Renal cortex interstitium (tissue), 11 donors: Measurements from ENCODE around the gene ATP10A. TPM values are rescaled to one million over a fixed set of nuclear protein-coding genes. Genes with fewer than 3 reads are reported as not detected.

Source experiments
- DNase-seq, 11 donors: peaks; one replicate each; pipeline ENCODE4 v3.0.0-alpha.2; 2013; ENCODE audit warnings: low read depth in 9 of 11, low spot score in 4 of 11; ENCODE audit errors: extremely low read depth in 1 of 11
- polyA plus RNA-seq, 3 donors: library from polyadenylated mRNA; unstranded; fragments of 120-200 nt; gene quantifications; one replicate each; pipeline ENCODE4 v1.2.1, GENCODE V29; 2013; ENCODE audit not compliant: insufficient read length in 3 of 3

ATP10A gene
- polyA plus RNA-seq, 3 donors, result 2.1 to 5.3 (median 2.9) TPM

DNA sequence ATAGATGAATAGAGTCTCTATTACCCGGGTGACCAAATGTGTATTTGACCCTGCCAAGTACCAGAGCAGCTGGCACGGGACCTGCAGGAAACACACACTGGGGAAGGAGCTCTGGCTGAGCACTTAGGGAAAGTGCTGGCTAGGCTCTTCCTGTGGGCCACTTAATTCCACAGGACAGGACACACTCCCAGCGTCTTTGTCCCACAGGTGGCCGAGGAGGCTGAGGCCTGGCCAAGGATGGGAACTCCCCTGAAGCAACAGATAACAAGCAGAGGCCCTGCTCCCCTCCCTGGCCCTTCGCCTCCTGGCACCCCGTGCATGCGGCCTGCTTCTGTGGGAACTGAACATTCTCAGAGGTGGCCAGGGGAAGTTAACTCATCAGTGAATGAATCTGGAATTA lies 180.8 kb downstream of the ATP10A start:
- DNase-seq, result no peak

DNA sequence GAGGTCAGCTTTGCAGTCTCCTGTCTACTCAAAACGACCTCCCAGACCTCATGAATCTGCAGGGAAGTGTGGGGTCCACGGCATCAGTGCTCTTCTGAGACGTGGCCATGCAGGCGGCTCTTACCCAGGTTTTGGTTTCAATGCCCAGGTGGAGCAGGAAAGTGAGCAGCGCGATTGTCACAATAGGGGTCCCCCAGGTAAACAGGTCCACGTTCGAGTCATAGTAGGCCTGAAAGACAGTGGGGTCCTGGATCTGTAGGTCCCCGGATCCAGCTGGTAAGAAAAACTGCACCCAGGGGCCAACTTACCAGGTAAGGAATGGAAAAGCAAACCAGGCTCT lies 182.5 kb downstream of the ATP10A start:
- no peak for DNase-seq

DNA sequence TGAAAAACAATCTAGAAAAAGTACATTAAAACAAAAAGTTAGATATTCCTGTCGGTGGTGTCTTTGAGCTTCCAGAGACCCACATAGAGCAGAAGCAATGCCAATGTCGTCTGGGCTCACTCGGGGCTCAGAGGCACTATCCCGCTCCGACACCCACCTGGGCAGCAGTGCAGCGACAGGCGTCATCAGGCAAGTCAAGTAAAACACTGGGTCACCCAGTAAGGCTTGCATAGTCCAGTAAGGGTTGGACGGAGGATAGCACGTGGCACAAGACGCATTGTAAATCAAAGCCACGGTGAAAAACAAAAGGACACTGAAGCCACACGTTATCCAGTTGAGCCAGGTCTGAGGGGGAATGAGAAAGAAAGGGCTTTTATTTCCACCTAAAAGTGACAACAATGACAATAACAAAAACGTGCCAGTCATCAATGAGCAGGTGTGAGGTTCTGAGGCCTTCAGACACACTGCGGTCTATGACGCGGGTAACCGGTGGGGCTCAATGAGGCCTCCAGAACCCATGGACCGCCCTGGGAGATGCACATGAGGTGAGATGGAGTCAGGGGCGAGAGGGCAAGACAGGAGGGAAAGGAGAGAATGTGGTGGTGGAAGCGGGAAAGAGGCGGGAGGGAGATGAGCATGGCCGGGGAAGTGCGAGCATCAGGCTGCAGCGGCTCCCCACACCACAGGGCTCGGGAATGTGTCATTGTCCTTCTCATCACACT lies 183.0 kb downstream of the ATP10A start:
- DNase-seq, result no peak

DNA sequence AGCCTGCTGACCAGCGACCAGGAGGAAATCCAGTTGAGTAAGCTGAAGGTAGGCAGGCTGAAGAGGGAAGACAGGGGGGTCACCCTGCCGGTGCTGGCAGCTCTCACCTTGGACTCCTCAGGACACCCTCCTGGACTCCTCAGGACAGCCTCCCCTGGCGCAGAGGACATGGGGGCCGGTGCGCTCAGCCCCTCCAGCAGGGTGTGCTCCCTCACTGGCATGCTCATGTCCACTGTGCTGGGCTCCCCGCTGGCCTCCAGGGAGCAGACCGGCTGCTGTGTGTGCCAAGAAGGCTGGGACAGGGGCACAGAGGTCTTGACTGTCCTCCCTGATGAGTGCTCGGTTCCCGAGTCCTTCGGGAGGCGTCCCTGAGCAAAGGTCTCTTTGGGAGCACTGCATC lies 183.6 kb downstream of the ATP10A start:
- DNase-seq, result no peak

DNA sequence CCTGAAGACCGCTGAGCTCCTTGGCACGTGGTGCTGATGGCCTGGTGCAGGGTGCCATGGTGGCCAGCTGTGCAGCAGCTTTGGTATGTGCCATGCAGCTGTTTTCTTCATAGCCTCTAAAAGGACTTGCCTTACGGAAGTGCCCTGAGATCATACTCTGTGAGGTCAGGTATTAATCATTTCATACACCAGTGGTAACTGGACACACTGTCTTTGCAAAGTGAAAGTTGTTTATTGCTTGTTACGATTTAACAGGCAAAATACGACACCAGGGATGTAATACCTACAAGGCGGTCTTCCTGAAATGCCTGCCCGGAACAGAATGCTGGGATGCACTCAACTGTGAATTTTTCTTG lies 184.6 kb downstream of the ATP10A start:
- no peak for DNase-seq

DNA sequence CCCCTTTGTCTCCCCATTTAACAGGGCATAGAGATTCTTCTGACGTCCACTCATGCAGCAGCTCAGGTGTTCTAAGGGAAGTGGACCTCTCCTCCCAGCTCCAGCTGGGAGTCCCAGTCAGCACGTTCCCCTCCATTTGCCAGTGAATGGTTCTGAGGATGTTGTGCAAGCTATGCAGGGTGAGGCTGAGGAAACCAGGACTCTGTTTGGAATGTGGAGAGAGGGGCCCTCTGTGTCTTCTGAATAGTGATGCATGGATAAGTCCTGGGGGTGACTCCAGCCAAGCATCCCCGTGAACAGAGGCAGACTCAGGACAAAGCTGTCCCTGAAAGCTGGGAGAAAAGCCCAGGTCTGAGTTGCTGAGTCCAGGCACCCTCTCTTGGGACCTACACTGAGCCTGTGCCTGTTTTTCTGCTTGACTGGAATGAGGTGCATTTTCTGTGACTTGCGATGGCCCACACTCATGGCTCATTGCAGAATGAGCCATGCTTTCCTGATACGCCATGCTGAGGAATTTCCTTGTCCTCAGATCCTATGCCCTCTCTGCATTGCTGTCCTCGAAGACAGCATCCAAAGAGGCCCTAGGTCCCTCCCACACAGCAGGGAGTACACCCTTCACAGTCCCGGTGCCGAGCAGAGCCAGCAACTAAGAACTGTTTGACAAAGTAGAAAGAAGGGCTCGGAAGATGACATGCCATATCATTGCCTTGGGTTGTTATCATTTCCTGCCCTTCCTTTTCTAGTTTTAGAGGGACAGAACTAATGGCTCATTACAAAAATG lies 185.2 kb downstream of the ATP10A start:
- DNase-seq, result no peak

DNA sequence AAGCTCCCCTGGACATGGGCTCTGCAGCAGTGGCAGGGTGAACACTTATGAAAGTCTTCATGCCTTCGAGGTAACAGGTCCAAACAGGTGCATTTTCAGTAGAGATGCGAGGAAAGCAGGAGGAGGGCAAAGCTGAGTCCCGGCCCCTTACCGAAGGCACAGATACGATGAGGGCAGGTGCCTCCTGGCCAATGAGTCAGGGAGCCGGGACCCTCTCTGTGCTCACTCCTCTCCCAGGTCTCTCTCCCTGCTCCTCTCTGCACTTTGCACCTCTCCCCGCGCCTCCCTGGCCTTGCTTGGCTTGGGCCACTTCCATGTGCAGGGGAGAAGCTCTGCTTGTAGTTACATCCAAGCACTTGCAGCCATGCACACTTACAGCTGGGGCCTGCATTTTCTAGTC lies 187.1 kb downstream of the ATP10A start:
- no peak for DNase-seq

DNA sequence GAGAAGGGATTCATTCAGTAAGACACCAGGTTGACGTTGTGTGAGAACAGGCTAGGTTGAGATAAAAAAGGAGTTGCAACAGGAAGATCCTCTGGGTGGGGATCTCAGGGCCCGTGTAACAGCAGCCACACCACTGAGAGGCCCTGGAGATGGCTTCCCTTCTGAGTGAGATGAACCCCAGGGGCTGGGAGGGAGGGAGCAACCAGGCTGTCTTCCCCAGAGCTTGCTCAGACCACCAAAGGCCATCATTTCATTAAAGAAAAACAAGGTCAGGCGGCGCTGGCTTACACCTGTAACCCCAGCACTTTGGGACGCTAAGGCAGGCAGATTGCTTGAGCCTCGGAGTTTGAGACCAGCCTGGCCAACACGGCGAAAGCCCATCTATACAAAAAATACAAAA lies 187.7 kb downstream of the ATP10A start:
- no peak for DNase-seq

DNA sequence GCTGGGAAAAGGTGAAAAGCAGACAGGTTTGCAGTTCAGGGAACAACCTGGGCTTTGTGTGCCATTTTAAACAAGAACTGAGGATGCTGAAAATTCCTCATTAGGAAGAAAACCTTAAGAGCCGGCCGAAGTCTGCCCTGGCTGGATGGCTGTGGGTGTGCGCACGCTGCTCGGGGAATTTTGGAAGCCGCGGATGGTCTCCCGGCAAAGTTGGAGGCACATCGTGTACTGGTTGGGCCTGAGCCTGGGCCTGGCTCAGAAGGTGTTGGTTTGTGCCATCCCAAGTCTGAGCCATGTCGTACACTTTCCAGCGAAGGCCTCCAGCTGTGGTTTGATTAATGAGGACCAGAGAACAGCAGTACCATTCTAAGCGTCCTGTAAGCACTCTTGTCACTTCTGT lies 188.2 kb downstream of the ATP10A start:
- DNase-seq, result no peak

DNA sequence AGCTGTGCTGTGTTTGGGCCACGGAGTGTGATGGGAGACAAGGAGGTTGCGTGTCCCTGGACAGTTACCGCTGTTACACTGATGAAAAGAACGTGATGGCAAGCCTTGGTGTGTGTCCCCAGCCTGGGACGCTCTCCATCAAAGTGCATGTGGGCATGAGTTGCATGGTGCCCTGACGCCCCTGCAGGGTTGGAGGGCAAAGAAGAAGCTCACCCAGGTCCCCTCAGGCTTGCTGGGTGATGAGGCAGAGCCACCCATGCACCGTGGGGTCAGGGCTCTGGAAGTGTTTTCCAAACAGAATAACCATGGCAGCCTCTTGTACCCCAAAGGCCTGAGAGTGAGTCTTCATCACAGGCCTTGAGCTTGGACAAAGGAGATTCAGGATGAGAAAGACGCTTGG lies 189.2 kb downstream of the ATP10A start:
- no peak for DNase-seq

DNA sequence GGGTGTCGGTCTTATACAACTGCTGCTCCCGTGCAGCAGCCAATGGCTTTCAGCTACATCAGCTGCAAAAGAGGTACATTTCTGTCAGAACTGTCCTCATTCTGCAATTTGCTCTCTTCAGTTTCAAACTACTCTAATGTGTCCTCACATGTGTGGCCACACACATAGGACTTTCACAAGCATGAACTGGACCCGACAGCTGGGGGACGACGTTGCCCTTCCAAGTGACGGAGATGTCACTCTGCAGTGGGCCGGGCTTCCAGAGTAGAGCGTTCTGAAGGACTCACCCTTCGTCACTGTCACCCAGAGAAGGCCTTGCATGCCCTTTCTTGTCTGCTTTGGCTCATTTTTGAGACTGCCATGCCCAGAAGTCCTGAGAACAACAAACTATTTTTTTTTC lies 189.8 kb downstream of the ATP10A start:
- no peak for DNase-seq

DNA sequence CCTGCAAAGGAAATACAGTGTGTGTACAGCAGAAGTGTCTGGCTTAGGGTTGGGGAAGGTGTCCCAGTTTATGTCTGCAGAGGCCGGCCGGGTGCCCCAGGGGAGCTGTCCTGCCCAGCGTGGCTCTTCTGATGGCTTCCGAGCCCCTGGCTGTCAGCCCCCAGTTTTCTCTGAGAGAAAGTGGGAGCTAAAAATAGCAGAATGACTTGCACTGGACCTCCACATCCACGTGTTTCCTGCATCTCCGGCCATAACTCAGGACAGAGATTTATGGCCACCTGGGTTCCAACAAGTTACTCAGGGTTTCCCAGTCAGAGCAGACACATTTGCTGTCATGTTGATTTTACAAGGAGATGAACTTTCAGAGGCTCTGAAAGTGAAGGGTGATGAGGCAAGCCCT lies 192.0 kb downstream of the ATP10A start:
- DNase-seq, result peak in 6 of 11 donors; percentile 43 to 65 (median 46)

DNA sequence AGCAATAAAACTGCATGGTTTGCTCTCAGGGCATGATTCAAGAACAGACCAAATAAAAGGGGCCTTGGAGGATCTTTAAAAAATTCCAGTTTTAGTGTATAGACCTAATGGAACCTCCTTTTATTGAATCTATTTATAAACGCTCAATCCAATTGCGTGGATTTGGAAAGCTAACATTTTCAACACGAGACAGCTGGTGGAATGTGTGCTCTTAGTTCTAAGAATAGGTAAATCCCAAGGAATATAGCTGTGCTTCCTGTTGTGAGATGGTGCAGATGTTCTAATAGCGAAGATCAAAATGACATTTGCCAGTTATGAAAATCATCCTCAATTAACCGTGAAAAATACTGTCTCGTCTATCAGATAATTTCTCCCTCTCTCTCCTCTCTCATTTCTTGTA lies 192.5 kb downstream of the ATP10A start:
- DNase-seq, result no peak

DNA sequence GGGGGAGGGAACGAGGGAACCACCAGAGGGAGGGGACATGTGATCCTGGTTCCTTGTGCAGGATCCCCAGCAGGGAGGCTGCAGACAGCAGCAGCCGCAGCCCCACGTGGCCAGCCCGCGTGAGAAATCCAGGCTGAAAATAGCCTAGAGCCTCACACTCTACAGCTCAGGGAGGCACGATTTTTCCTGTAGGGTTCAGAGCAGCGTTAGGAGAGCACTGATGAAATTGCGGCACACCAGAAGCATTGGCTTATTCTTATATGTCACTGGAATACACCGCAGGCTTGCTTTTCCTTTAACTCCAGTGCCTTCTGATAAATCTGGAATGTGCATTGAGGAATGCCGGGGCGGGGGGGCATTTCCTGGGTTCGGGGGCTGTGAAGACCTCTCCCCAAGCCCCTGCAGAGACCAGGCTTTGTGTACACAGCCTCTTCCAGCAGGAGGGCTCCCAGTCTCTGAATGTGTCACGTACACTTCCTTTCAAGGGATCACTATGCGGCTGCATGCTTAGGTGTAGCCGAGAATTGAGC lies 193.0 kb downstream of the ATP10A start:
- DNase-seq, result peak in 2 of 11 donors; percentile 37 to 45

DNA sequence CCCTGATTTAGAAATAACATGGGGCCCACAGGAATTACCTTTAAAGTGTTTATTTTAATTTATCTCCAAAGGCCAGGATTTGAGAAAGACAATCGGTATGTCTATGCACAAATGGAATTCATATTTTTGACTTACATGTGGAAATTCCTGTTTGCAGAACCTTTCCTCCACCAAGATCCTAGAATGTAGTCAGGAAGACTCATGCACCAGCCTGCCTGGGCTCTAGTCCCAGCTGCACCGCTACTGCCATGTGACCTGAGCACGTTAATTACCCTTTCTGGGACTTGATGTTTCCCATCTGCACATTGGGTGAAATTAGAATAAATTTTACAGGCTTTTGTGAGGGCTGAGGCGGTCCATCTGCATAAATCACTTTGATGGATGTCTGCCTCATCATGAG lies 194.2 kb downstream of the ATP10A start:
- no peak for DNase-seq

DNA sequence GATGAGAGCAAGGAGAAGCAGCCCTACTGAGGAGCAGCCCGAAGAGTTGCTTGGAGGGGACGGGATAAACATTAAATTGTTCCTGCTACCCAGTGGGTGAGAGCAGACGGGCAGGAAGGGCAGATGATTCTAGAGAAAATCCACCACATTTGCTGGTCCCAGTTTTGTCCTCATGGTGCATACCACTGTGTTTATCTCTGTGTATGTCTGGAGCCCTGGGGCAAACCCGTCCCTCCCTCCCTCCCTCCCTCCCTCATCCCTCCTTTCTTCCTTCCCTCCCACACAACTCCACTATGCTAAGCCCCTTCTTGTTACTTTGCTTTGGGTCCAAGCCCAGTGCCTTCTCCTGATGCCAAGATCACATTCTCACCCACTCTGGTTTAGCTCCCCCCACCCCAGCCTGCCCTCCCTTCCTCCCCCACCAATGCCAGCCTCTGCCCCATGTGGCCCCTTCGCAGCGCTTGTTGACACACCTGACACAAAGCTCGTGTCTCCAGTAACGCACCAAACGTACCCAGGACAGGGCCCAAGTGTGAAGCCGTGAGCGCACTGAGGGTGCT lies 194.8 kb downstream of the ATP10A start:
- no peak for DNase-seq

DNA sequence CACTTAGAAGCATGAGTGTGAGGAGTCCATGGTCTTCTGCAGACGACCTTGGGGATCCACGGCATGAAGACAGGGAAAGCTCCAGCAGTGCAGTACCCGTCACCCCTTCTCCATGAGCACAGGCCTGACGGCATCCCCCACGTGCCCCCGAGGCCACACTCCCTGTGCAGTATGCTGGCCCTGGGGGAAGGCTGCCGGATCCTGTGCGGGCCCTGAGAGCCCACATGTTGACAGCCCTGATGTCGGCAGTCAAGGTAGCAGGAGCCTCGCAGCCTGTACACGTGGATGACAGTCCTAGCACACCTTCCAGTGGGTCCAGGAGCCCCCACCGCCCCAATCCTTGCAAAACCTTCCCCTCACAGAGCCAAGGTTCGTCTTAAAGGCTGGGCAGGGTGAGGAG lies 195.3 kb downstream of the ATP10A start:
- no peak for DNase-seq

DNA sequence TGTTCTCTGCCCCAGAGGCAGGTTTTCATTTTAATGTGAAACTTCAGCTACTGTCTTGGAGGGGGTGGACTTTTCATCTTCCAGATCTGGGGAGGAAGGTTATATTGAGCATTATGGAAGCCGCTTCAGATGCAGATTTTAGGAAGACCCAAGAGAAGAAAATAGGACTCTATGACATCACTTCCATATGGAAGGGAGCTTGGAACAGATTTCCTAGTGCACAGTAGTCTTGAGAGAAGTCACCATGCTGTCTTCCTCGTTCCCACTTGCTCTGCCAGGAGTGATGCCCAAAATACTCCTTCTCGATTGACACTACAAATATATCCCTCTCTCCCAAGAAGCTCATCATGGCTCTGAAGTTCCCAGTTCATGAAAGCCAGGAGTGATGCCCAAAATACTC lies 197.2 kb downstream of the ATP10A start:
- no peak for DNase-seq

DNA sequence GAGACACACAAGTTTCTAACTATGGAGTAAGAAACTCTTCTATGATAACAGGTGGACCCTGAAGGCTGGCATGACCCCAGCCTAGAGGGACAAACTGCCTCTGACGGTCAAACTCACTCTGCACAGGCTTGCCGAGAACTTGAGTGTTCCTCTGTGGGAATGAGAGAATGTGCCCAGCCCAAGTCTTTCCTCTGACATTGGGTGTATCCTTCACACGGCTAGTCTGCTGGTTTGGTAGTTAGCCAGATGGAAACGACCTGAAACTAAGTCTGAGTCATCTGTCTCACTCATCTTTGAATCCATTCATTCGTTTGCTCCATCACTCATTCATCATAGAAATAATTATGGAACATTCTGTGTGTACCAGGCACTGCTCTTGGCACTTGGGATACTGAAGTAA lies 198.4 kb downstream of the ATP10A start:
- DNase-seq, result no peak

DNA sequence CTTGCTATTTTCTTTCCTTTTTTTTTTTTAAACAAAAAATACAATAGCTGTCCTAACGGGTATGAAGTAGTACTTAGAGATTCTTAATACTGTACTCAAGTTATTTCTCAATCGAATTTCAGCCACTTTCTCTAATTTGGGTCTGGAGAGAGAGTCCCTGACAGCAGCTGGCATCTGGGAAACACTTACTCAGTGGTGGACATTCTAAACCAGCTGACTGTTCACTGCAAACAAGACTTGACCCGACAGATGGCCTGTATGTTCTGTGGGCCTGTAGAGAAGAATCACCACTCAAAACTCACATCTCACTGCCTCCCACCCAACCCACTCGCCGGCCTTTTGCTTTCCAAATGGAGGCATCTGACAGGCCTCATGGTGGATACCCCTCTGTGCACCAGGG lies 199.6 kb downstream of the ATP10A start:
- no peak for DNase-seq
